SU-DHL-6 (cell line): Measurements from ENCODE around the gene MSL3.

Experiments
- H2AFZ ChIP-seq: fragments of 200-600 bp; sonication (generic); 2 replicates; pipeline ENCODE4 v1.6.1; 2014; ENCODE audit warnings: low read depth, mild to moderate bottlenecking, moderate library complexity, mixed read lengths, antibody characterized with exemption, low read length; ENCODE audit not compliant: severe bottlenecking
- H3F3A ChIP-seq: fragments of 200-600 bp; shearing (Covaris generic); 2 replicates; pipeline ENCODE4 v1.6.0; 2016; ENCODE audit warnings: antibody characterized with exemption, mild to moderate bottlenecking; ENCODE audit not compliant: insufficient read depth
- H3K27ac ChIP-seq: fragments of 200-600 bp; sonication (generic); 2 replicates; pipeline ENCODE4 v1.5.1; 2016; ENCODE audit warnings: low read depth, mild to moderate bottlenecking, low read length, moderate library complexity, mixed read lengths
- H3K27me3 ChIP-seq: fragments of 200-600 bp; sonication (generic), shearing (Covaris generic); 2 replicates; pipeline ENCODE4 v1.6.0; 2014; ENCODE audit warnings: mild to moderate bottlenecking, low read length
- H3K36me3 ChIP-seq: fragments of 200-600 bp; sonication (generic); 2 replicates; pipeline ENCODE4 v1.6.1; 2014; ENCODE audit warnings: mild to moderate bottlenecking, low read length, mixed read lengths
- H3K4me2 ChIP-seq: fragments of 300-600, 200-600 bp; shearing (Covaris generic), sonication (generic); 2 replicates; pipeline ENCODE4 v1.6.0; 2014; ENCODE audit warnings: low read length, low read depth, mild to moderate bottlenecking; ENCODE audit not compliant: poor library complexity, severe bottlenecking
- H3K4me3 ChIP-seq: fragments of 200-600 bp; sonication (generic); 2 replicates; pipeline ENCODE4 v1.5.1; 2014; ENCODE audit warnings: antibody characterized with exemption, low read length, mild to moderate bottlenecking, mixed read lengths; ENCODE audit not compliant: insufficient read depth, poor library complexity, severe bottlenecking
- H3K79me2 ChIP-seq: fragments of 200-600 bp; sonication (generic); 2 replicates; pipeline ENCODE4 v1.6.1; 2014; ENCODE audit warnings: mild to moderate bottlenecking, low read length, moderate library complexity; ENCODE audit not compliant: insufficient read depth
- H3K9ac ChIP-seq: fragments of 200-600 bp; sonication (generic); 2 replicates; pipeline ENCODE4 v1.7.0; 2014; ENCODE audit warnings: mild to moderate bottlenecking, low read length
- H3K9me2 ChIP-seq: fragments of 200-600 bp; sonication (generic); replicated peaks from 2 replicates; pipeline ENCODE4 v1.6.1; 2014; ENCODE audit warnings: low read length; ENCODE audit not compliant: insufficient read depth
- H3K9me3 ChIP-seq: fragments of 200-600 bp; sonication (generic); 2 replicates; pipeline ENCODE4 v1.6.1; 2014; ENCODE audit warnings: low read length, mixed read lengths; ENCODE audit not compliant: insufficient read depth
- H4K20me1 ChIP-seq: fragments of 200-600 bp; sonication (generic); 2 replicates; pipeline ENCODE4 v1.6.1; 2014; ENCODE audit warnings: low read depth, mild to moderate bottlenecking, antibody characterized with exemption, low read length, moderate library complexity, mixed read lengths
- CTCF ChIP-seq: fragments of 200-600 bp; sonication (generic); IDR thresholded peaks from one replicate; pipeline ENCODE4 v1.5.1; 2017; ENCODE audit warnings: antibody characterized with exemption, mild to moderate bottlenecking, low read length, moderate library complexity; ENCODE audit not compliant: insufficient read depth, poor library complexity, severe bottlenecking
- EZH2phosphoT487 ChIP-seq: fragments of 200-600 bp; sonication (generic), shearing (Covaris generic); conservative IDR thresholded peaks from 2 replicates; pipeline ENCODE4 v1.6.1; 2018; ENCODE audit warnings: mild to moderate bottlenecking, antibody characterized with exemption, low read length, moderate library complexity, mixed read lengths

MSL3 gene

GRCh38 chrX:11725631-11726442 is 32.2 kb upstream of the MSL3 start:
- no peak for TF ChIP-seq EZH2phosphoT487
- Histone ChIP-seq H3K27ac (no peak overlapping the region), H3K27me3 (no peaks in the 10 kb centered on the region), H3K79me2 (no peaks in the 10 kb centered on the region), H3K4me2 (no peak overlapping the region), H3K4me3 (no peak overlapping the region), H3F3A (no peaks in the 10 kb centered on the region), H2AFZ (no peak overlapping the region), H3K9me3 (no peaks in the 10 kb centered on the region), H3K9ac (no peak overlapping the region), H4K20me1 (no peaks in the 10 kb centered on the region), H3K36me3 (no peaks in the 10 kb centered on the region), H3K9me2 (no peaks in the 10 kb centered on the region)

- Histone ChIP-seq H3K4me2 (no peak overlapping the region), H3K36me3 (no peaks in the 10 kb centered on the region), H3K9ac (no peak overlapping the region), H3K4me3 (no peak overlapping the region), H3F3A (no peaks in the 10 kb centered on the region), H4K20me1 (no peaks in the 10 kb centered on the region), H3K79me2 (no peaks in the 10 kb centered on the region), H3K27ac (no peak overlapping the region), H3K9me3 (no peaks in the 10 kb centered on the region), H3K9me2 (no peaks in the 10 kb centered on the region), H3K27me3 (no peaks in the 10 kb centered on the region), H2AFZ (no peak overlapping the region)
- no peak for TF ChIP-seq EZH2phosphoT487
- no peak for TF ChIP-seq CTCF
Measured at GRCh38 chrX:11728556-11728955, 29.5 kb upstream of the MSL3 start.

GRCh38 chrX:11733614-11734013 is 24.4 kb upstream of the MSL3 start:
- no peaks in the 10 kb centered on the region for H3K79me2 ChIP-seq
- TF ChIP-seq EZH2phosphoT487 (no peak), CTCF (no peak)
- H3K9me2 ChIP-seq, result no peaks in the 10 kb centered on the region
- no peaks in the 10 kb centered on the region for H4K20me1 ChIP-seq
- no peak overlapping the region for H3K4me3 ChIP-seq
- H3K9ac ChIP-seq, result no peak overlapping the region
- no peak overlapping the region for H2AFZ ChIP-seq
- no peaks in the 10 kb centered on the region for H3F3A ChIP-seq
- H3K9me3 ChIP-seq, result no peaks in the 10 kb centered on the region
- H3K4me2 ChIP-seq, result no peak overlapping the region
- H3K36me3 ChIP-seq, result no peaks in the 10 kb centered on the region
- no peaks in the 10 kb centered on the region for H3K27me3 ChIP-seq
- H3K27ac ChIP-seq, result no peak overlapping the region

GRCh38 chrX:11739776-11740175 is 18.3 kb upstream of the MSL3 start:
- no peak overlapping the region for H3K27ac ChIP-seq
- H3K9ac ChIP-seq, result no peak overlapping the region
- H3K9me3 ChIP-seq, result no peaks in the 10 kb centered on the region
- no peak overlapping the region for H2AFZ ChIP-seq
- no peaks in the 10 kb centered on the region for H3K27me3 ChIP-seq
- no peaks in the 10 kb centered on the region for H3K9me2 ChIP-seq
- no peak for TF ChIP-seq EZH2phosphoT487
- TF ChIP-seq CTCF, result no peak
- H3K4me2 ChIP-seq, result no peak overlapping the region
- no peaks in the 10 kb centered on the region for H4K20me1 ChIP-seq
- no peak overlapping the region for H3K4me3 ChIP-seq
- H3K79me2 ChIP-seq, result no peaks in the 10 kb centered on the region
- no peaks in the 10 kb centered on the region for H3K36me3 ChIP-seq
- no peaks in the 10 kb centered on the region for H3F3A ChIP-seq
